Measurements from ENCODE around the gene RGP1. TPM values are rescaled to one million over a fixed set of nuclear protein-coding genes. Genes with fewer than 3 reads are reported as not detected.

The RGP1 gene
- total RNA-seq, 1 donor from 2014 or later: 51.4 TPM

GRCh38 chr9:35714123-35714522, 35.0 kb upstream of the RGP1 start:
- H3K36me3 Mint-ChIP-seq (ENCODE audit: low read depth, unreplicated experiment): peaks cover 81% of the 10 kb centered on the region
- no peak for TF ChIP-seq CTCF (IDR thresholded peaks at IDR 0.05; ENCODE audit: unreplicated experiment)
- H3K27ac Mint-ChIP-seq (ENCODE audit: unreplicated experiment): peak overlapping the region; percentile 9

GRCh38 chr9:35714579-35715252, 34.4 kb upstream of the RGP1 start:
- peak overlapping the region; percentile 42 for H3K27ac Mint-ChIP-seq (ENCODE audit: unreplicated experiment)
- peaks cover 84% of the 10 kb centered on the region for H3K36me3 Mint-ChIP-seq (ENCODE audit: low read depth, unreplicated experiment)
- no peaks in the 10 kb centered on the region for H3K4me1 Mint-ChIP-seq (ENCODE audit: unreplicated experiment)
- H3K4me3 Mint-ChIP-seq (ENCODE audit: unreplicated experiment): peak overlapping the region; percentile 67
- DNase-seq (ENCODE audit: low spot score): no peak
- no peaks in the 10 kb centered on the region for H3K9me3 Mint-ChIP-seq (ENCODE audit: unreplicated experiment)
- no peak for TF ChIP-seq CTCF (IDR thresholded peaks at IDR 0.05; ENCODE audit: unreplicated experiment)
- peaks cover 4% of the 10 kb centered on the region for H3K27me3 Mint-ChIP-seq (ENCODE audit: unreplicated experiment)

More at GRCh38 chr9:35714123-35714522, 35.0 kb upstream of the RGP1 start:
- no peaks in the 10 kb centered on the region for H3K4me1 Mint-ChIP-seq (ENCODE audit: unreplicated experiment)
- H3K9me3 Mint-ChIP-seq (ENCODE audit: unreplicated experiment): no peaks in the 10 kb centered on the region
- peak overlapping the region; percentile 65 for H3K4me3 Mint-ChIP-seq (ENCODE audit: unreplicated experiment)
- DNase-seq (ENCODE audit: low spot score): no peak
- peaks cover 2% of the 10 kb centered on the region for H3K27me3 Mint-ChIP-seq (ENCODE audit: unreplicated experiment)

GRCh38 chr9:35716230-35716629, 32.9 kb upstream of the RGP1 start:
- H3K36me3 Mint-ChIP-seq (ENCODE audit: low read depth, unreplicated experiment): peaks cover 83% of the 10 kb centered on the region
- peak overlapping the region; percentile 66 for H3K4me3 Mint-ChIP-seq (ENCODE audit: unreplicated experiment)
- no peak for DNase-seq (ENCODE audit: low spot score)
- H3K27me3 Mint-ChIP-seq (ENCODE audit: unreplicated experiment): peaks cover 4% of the 10 kb centered on the region
- no peak for TF ChIP-seq CTCF (IDR thresholded peaks at IDR 0.05; ENCODE audit: unreplicated experiment)
- no peaks in the 10 kb centered on the region for H3K9me3 Mint-ChIP-seq (ENCODE audit: unreplicated experiment)
- no peaks in the 10 kb centered on the region for H3K4me1 Mint-ChIP-seq (ENCODE audit: unreplicated experiment)
- H3K27ac Mint-ChIP-seq (ENCODE audit: unreplicated experiment): no peak overlapping the region

GRCh38 chr9:35717132-35717870, 31.8 kb upstream of the RGP1 start:
- Mint-ChIP-seq H3K4me1 (ENCODE audit: unreplicated experiment) (no peaks in the 10 kb centered on the region), H3K36me3 (ENCODE audit: low read depth, unreplicated experiment) (peaks cover 84% of the 10 kb centered on the region), H3K27me3 (ENCODE audit: unreplicated experiment) (peaks cover 9% of the 10 kb centered on the region), H3K4me3 (ENCODE audit: unreplicated experiment) (no peak overlapping the region), H3K9me3 (ENCODE audit: unreplicated experiment) (no peaks in the 10 kb centered on the region), H3K27ac (ENCODE audit: unreplicated experiment) (peak overlapping the region; percentile 52)
- TF ChIP-seq CTCF (IDR thresholded peaks at IDR 0.05; ENCODE audit: unreplicated experiment): no peak
- DNase-seq (ENCODE audit: low spot score): no peak
